ENCODE measurements around the gene E2F4. TPM values are rescaled to one million over a fixed set of nuclear protein-coding genes. Genes with fewer than 3 reads are reported as not detected.

E2F4 gene
- total and polyA plus RNA-seq, 2 experiments from 2014 or later, result 67.0 to 135 TPM

- Mint-ChIP-seq H3K36me3 (ENCODE audit: low read depth) (peaks cover 21% of the 10 kb centered on the region), H3K4me1 (peaks cover 10% of the 10 kb centered on the region; the same call in 2 of the 3 replicates), H3K4me3 (peak overlapping the region; percentile 58), H3K9me3 (no peaks in the 10 kb centered on the region), H3K27ac (no peak overlapping the region), H3K27me3 (ENCODE audit: insufficient read depth, low read depth, poor library complexity) (peaks cover 45% of the 10 kb centered on the region)
- Histone ChIP-seq H3K36me3 (ENCODE audit: insufficient read depth) (no peaks in the 10 kb centered on the region), H4K20me1 (replicated peaks; ENCODE audit: insufficient read depth) (no peaks in the 10 kb centered on the region; the same call in none of the 2 replicates), H3K79me2 (replicated peaks; ENCODE audit: insufficient read depth) (no peaks in the 10 kb centered on the region), H3K27me3 (ENCODE audit: insufficient read depth) (peaks cover 64% of the 10 kb centered on the region), H3K4me1 (ENCODE audit: insufficient read depth) (peaks cover 6% of the 10 kb centered on the region; the same call in 1 of the 2 replicates), H3F3A (replicated peaks; ENCODE audit: low read depth) (0 out of 2 replicates have a peak, but pooled peaks cover 7% of the 10 kb centered on the region), H3K27ac (ENCODE audit: low read depth) (no peak overlapping the region), H3K4me3 (peak overlapping the region; percentile 77), H2AFZ (peak overlapping the region; percentile 97; the same call in 1 of the 2 replicates), H3K9me2 (ENCODE audit: insufficient read depth) (no peaks in the 10 kb centered on the region), H3K4me2 (peak overlapping the region; percentile 94)
- peak; percentile 15 for ATAC-seq
- DNase-seq (ENCODE audit: low spot score), result peak; percentile 80
- TF ChIP-seq POLR2AphosphoS5 (IDR thresholded peaks at IDR 0.05; ENCODE audit: low read depth), result peak; percentile 22
- TF ChIP-seq, protein P1, sequence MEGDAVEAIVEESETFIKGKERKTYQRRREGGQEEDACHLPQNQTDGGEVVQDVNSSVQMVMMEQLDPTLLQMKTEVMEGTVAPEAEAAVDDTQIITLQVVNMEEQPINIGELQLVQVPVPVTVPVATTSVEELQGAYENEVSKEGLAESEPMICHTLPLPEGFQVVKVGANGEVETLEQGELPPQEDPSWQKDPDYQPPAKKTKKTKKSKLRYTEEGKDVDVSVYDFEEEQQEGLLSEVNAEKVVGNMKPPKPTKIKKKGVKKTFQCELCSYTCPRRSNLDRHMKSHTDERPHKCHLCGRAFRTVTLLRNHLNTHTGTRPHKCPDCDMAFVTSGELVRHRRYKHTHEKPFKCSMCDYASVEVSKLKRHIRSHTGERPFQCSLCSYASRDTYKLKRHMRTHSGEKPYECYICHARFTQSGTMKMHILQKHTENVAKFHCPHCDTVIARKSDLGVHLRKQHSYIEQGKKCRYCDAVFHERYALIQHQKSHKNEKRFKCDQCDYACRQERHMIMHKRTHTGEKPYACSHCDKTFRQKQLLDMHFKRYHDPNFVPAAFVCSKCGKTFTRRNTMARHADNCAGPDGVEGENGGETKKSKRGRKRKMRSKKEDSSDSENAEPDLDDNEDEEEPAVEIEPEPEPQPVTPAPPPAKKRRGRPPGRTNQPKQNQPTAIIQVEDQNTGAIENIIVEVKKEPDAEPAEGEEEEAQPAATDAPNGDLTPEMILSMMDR (conservative IDR thresholded peaks at IDR 0.05; ENCODE audit: low read depth in 2 of 2), result peak in 1 of 2 experiments; percentile 43; a peak in 3 of 4 replicates
- TF ChIP-seq EZH2 (IDR thresholded peaks at IDR 0.05; ENCODE audit: low read depth, unreplicated experiment), result no peak
- no peak for TF ChIP-seq ZNF462 (CRISPR knock-in tag; IDR thresholded peaks at IDR 0.05)
- no peak for TF ChIP-seq ZNF331 (CRISPR knock-in tag; IDR thresholded peaks at IDR 0.05; ENCODE audit: low read depth)
- no peak for TF ChIP-seq NANOG (IDR thresholded peaks at IDR 0.05; ENCODE audit: borderline replicate concordance)
- no peak for TF ChIP-seq EZH2phosphoT487 (IDR thresholded peaks at IDR 0.05; ENCODE audit: unreplicated experiment)
- no peak for TF ChIP-seq CREB1 (CRISPR knock-in tag; IDR thresholded peaks at IDR 0.05; ENCODE audit: low read depth)
- no peak for TF ChIP-seq STAT1 (IDR thresholded peaks at IDR 0.05; ENCODE audit: unreplicated experiment)
These were observed 42.5 kb upstream of the E2F4 start for GRCh38 chr16:67149276-67150046.
